A549 treated with CpdA at 1 μM for 4 hours (cell line): ENCODE data around the gene TMEM89. TPM values are rescaled to one million over a fixed set of nuclear protein-coding genes. Genes with fewer than 3 reads are reported as not detected.

Source experiments
- total RNA-seq: library from RNA; stranded (reverse); fragments of 200-300 nt; extraction: Qiagen RNA extraction; gene quantifications from 5 replicates; pipeline ENCODE4 v1.2.3, GENCODE V29; 2022; ENCODE audit warnings: low read depth

The TMEM89 gene, protein sequence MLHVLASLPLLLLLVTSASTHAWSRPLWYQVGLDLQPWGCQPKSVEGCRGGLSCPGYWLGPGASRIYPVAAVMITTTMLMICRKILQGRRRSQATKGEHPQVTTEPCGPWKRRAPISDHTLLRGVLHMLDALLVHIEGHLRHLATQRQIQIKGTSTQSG
- total RNA-seq = 0.15 to 0.24 TPM in 2 of 5 replicates, not detected in the others

GRCh38 chr3:48621461-48621869 lies at the start of gene TMEM89:
TSS of gene TMEM89 (minus strand) at chr3:48621769. CDS start at chr3:48621756, 13 bp downstream.

GRCh38 chr3:48662753-48663488 lies 41.4 kb upstream of the TMEM89 start, which contains the start of gene CELSR3:
TSS of gene CELSR3 (minus strand) at chr3:48662886. CDS start at chr3:48662634, 252 bp downstream.

DNA sequence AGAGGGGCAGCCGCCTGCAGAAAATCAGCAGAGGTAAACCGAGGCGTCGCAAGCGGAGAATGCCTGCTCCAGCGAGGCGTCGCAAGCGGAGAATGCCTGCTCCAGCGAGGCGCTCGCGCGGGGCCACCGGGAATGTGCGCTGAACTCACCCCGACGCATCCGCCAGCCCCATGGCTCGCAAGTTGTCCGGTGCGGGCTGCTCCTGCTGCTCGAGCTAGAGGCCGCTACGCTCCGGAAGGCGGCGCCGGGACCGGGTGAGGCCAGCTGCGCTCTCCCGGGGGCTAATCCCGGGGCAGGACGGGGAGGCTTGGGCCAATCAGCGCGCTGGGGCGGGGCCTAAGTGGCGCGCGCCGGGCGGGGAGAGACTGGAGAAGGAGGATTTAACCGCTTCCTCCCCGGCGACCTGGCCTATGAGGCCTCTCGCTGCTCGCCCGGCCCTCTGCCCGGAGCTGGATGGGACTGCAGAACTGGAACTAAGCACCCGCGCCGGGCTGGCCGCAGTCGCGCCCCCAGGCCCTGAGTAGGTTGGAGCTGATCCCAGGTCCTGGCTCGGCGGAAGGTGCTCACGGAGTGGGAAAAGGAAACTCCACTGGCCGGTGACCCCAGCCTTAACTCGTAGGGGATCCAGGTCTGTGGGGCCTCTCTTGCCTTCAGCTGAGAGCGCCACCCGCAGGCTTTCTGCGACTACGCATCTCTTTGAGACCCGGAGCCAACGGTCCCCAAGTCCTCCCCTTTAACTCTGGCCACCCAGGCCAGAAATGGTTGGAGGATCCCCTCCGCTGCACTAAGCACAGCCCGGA lies 13.9 kb upstream of the TMEM89 start, which contains the start of gene SLC26A6:
SLC26A6 (minus strand) TSS at position 240 of the 800 bp plus-strand sequence; CDS start at position 172, 68 bp downstream.

DNA sequence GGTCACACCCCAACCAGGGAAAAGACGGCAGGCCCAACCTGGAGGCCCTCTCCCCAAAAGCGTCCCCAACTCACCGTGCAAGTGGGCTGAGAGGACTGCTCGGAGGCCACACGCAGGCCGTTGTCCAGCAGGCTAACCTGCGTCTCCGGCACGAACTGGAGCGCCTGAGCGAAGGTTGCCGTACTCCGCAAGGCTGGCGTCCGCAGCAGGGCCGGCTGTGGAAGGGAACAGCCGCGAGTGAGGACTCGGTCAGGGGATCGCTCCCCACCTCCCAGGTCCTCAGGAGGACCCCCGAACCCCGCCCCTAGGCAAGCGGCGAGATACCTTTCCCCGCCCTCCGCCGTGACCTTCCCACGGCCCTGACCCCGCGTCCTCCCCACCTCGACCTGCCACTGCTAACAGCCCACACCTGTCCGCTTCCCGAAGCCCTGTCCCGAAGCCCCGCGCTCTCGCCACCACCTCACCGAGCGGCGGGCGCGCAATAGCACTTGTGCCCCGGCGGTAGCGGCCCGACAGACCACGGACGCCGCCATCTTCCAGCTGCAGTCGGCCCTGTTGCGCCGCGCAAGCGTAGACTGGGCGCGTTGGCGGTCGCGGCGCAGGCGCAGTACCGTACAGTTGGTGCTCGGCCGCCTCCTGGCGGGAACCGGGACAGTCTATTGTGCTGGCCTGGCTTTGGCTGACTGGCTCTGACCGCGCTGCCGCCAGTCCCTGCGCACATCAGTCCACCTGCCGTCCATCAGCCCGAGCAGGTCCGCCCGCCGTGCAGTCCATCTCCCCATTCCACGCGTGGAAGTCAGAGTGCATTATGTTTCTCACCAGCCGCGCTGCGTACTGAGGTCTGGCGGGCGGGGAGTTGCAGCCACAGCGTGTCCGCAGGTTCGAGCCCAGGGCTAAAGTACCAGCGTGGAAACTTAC lies 12.2 kb downstream of the TMEM89 start, which contains the start of gene UQCRC1:
UQCRC1 (minus strand) TSS at position 559 of the 918 bp plus-strand sequence; CDS start at position 533, 26 bp downstream.

GRCh38 chr3:48595075-48595525 lies 26.5 kb downstream of the TMEM89 start, which contains the start of gene COL7A1:
TSS of gene COL7A1 (minus strand) at chr3:48595329. CDS start at chr3:48595159, 170 bp downstream.

Other genes with a start within 250 kb of the TMEM89 start
- gene FBXW12, start 249.6 kb downstream of the TMEM89 start, total RNA-seq = not detected in 5 replicates
- 13.7 to 17.6 TPM (median 14.1 TPM) in 5 replicates for gene PLXNB1, start 191.7 kb downstream of the TMEM89 start, total RNA-seq
- 24.0 to 28.4 TPM (median 26.6 TPM) in 5 replicates for gene CCDC51, start 181.7 kb downstream of the TMEM89 start, total RNA-seq
- 260 to 415 TPM (median 305 TPM) in 5 replicates for gene TMA7, start 181.5 kb downstream of the TMEM89 start, total RNA-seq
- 7.8 to 9.4 TPM (median 9.3 TPM) in 5 replicates for gene ATRIP, start 175.0 kb downstream of the TMEM89 start, total RNA-seq
- gene SHISA5, start 117.6 kb downstream of the TMEM89 start, total RNA-seq = 102 to 137 TPM (median 129 TPM) in 5 replicates
- gene PFKFB4, start 65.0 kb downstream of the TMEM89 start, total RNA-seq = 14.0 to 25.2 TPM (median 15.7 TPM) in 5 replicates
- 8.5 to 11.8 TPM (median 10.2 TPM) in 5 replicates for gene UCN2, start 58.0 kb downstream of the TMEM89 start, total RNA-seq
- gene COL7A1, start 26.4 kb downstream of the TMEM89 start, total RNA-seq = 152 to 242 TPM (median 215 TPM) in 5 replicates
- gene UQCRC1, start 12.1 kb downstream of the TMEM89 start, total RNA-seq = 161 to 184 TPM (median 180 TPM) in 5 replicates
- gene SLC26A6, start 13.7 kb upstream of the TMEM89 start, total RNA-seq = 15.3 to 21.4 TPM (median 18.9 TPM) in 5 replicates
- 3.0 to 5.4 TPM (median 4.7 TPM) in 5 replicates for gene CELSR3, start 41.1 kb upstream of the TMEM89 start, total RNA-seq
- 8.2 to 10.9 TPM (median 9.0 TPM) in 5 replicates for gene NCKIPSD, start 64.1 kb upstream of the TMEM89 start, total RNA-seq
- 45.3 to 52.3 TPM (median 48.9 TPM) in 5 replicates for gene IP6K2, start 95.5 kb upstream of the TMEM89 start, total RNA-seq
- 15.5 to 19.3 TPM (median 17.9 TPM) in 5 replicates for gene PRKAR2A, start 226.1 kb upstream of the TMEM89 start, total RNA-seq